Activated CD8-positive, alpha-beta memory T cell treated with anti-CD3 and anti-CD28 coated beads, Interleukin-2, amount 50 U/mL, for 4 hours (primary cell): Measurements from ENCODE around the gene SKA2.
"Not testable (repeated sequence)": the region's sequence is repeated elsewhere in the genome, so short reads cannot be mapped to it uniquely, and the experiment has no call there.

Source experiments
- DNase-seq: peaks from one replicate; pipeline ENCODE4 v3.0.0-alpha.2; 2020

SKA2 gene

GRCh38 chr17:59093702-59094231 lies 61.2 kb downstream of the SKA2 start:
- DNase-seq, result no peak

GRCh38 chr17:59093145-59093701 lies 61.8 kb downstream of the SKA2 start:
- DNase-seq, result no peak

DNA sequence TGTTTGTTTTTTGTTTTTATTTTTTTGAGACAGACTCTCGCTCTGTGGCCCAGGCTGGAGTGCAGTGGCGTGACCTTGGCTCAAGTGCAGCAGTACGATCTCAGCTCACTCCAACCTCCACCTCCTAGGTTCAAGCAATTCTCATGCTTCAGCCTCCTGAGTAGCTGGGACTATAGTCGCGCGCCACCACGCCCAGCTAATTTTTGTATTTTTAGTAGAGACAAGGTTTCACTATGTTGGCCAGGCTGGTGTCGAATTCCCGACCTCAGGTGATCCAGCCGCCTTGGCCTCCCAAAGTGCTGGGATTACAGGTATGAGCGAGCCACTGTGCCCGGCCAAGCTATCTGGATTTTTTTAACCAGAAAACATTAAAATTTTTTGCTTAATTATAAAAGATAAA lies 64.4 kb downstream of the SKA2 start:
- DNase-seq, result not testable (repeated sequence)

DNA sequence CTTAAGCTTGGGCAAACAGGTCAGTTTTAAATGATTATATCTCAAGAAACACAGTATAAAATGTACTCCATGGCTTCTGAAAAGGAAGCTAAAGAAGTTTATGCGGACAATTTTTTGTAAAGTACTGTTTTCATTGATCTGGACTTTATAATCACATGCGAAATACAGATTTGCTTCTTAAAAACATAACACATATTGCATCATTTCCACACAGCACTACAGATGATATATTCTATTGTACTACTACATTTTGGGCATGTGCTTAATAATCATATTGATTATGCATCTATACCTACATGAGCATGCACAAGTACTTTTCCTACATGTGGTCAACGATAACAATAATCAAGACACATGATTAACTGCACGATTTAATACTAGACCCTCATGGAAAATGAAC lies 70.8 kb downstream of the SKA2 start:
- DNase-seq, result no peak

DNA sequence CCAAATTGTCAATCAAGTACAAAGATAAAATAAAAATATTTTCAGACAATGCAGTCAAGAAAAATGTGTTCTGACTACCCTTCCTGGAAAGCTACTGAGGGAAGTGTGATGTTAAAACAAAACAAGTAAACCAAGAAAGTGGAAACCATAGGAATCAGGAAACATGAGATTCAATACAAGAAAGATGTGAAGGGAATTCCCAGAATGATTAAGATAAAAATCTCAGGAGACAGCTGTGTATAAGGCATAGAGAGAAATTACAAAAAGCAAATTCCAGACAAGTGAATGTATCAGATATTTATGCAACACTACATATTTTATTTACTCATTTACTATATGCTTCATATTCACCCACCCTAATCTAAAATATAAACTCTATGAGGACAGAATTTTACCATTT lies 80.5 kb downstream of the SKA2 start:
- DNase-seq, result no peak

GRCh38 chr17:59073972-59074371 lies 81.0 kb downstream of the SKA2 start:
- no peak for DNase-seq

GRCh38 chr17:59069856-59070255 lies 85.1 kb downstream of the SKA2 start:
- no peak for DNase-seq

DNA sequence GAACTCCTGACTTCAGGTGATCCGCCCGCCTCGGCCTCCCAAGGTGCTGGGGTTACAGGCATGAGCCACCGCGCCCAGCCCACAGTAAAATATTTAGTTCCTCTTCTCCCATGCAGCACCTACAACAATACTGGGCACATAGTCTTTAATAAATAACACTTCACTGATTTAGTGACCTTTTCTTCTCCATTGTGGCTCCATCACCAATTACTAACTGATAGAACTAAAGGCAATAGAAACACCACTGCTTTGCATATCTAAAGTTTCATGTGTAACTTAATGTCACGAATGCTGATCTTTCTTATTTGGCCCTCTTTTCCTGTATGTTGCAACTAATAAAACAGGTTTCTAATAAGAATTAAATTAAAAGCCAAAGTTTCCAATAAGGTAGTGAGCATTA lies 87.2 kb downstream of the SKA2 start:
- no peak for DNase-seq

GRCh38 chr17:59067340-59067739 lies 87.6 kb downstream of the SKA2 start:
- no peak for DNase-seq

- no peak for DNase-seq
These were observed 92.5 kb downstream of the SKA2 start for GRCh38 chr17:59062509-59062908.
